Stimulated activated naive CD8-positive, alpha-beta T cell treated with anti-CD3 and anti-CD28 coated beads, Interleukin-15, Interleukin-2, amounts not matched to agents 100 U/mL and 50 U/mL, for 24 hours (primary cell): ENCODE data around the gene SPINK14.

Experiments used
- ATAC-seq: fragments of 150-1000 bp; cut with Tn5 transposase; one replicate; pipeline ENCODE4 v1.10.0; 2021
- DNase-seq: peaks from one replicate; pipeline ENCODE4 v3.0.0; 2021

The SPINK14 gene

GRCh38 chr5:148201151-148201550 lies 32.8 kb downstream of the SPINK14 start:
- ATAC-seq (no peak), DNase-seq (no peak)

- ATAC-seq (no peak), DNase-seq (no peak)
Observed at GRCh38 chr5:148202531-148203203, 34.3 kb downstream of the SPINK14 start, which contains the start of gene SPINK6. SPINK6 (plus strand) TSS chr5:148203042; CDS start chr5:148203097, 55 bp downstream.

DNA sequence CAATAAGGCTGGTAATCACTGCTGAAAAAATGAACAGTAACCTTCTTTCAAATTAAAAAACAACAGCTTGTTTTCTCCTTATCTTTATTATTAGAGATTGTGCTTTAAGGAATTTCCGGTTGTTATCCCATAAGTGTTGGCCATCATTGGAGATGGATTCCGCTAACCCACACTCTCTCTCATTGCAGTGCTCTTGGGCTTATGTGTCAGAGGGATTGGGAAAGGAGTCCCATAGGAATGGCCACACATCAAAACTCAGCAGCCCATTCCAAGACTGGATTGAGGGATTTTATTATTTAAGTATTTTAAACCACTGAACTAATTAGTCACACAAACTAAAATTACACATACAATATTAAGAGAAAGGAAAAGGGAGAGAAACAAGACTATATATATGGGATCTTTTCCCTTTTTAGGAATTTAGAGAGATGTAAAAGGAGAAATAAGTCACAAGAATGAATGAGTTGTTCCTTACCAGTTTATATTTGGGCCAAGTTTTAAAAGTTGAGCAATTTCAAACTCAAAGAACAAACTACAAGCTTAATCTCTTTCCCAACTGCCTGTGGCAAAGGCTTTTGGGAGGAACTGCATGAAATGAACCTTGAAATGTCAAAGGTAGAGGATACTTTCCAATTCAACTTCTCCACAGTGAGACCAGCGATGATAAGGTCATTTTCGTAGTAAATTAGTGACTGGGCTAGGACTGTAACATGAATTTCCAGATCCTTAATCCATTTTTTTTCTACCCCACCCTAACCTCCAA lies 36.9 kb downstream of the SPINK14 start:
- no peak for DNase-seq

GRCh38 chr5:148205865-148206264 lies 37.5 kb downstream of the SPINK14 start:
- no peak for DNase-seq
- no peak for ATAC-seq

More for the DNA sequence above, 36.9 kb downstream of the SPINK14 start:
- ATAC-seq: no peak

GRCh38 chr5:148206620-148207019 lies 38.3 kb downstream of the SPINK14 start:
- DNase-seq (no peak), ATAC-seq (no peak)

GRCh38 chr5:148208226-148208625 lies 39.9 kb downstream of the SPINK14 start:
- no peak for DNase-seq
- no peak for ATAC-seq

DNA sequence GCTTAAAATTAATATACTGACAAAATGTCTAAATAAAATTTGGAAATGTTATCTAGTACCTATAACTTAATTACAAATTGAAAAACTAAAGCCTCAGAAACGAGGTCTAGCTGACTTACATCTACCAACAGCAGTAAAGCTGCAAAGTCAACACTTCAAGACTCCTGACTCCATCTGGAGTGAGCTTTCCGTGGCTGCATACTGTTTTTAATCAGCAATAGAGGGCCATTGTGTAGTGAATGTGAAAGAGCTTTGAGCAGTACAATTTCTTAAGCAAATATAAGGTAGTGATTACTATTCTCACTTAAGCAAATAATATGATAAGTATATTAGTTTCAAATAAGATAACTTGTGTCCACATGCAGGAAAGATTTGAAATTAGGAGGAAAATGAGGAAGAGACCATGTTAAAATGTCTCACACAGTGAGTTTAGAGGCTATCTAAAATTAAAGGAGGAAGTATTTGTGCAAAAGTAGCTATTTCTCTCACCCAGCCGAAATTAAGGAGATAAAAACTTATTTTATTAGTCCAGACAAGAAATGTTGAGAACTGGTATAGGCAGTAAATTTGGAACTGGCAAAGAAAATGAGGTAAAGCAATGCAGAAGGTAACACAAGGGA lies 40.9 kb downstream of the SPINK14 start:
- DNase-seq (no peak), ATAC-seq (no peak)

- ATAC-seq: no peak
- no peak for DNase-seq
Observed at GRCh38 chr5:148214665-148215185, 46.4 kb downstream of the SPINK14 start.

GRCh38 chr5:148221508-148221907 lies 53.2 kb downstream of the SPINK14 start:
- no peak for ATAC-seq
- DNase-seq: no peak

DNA sequence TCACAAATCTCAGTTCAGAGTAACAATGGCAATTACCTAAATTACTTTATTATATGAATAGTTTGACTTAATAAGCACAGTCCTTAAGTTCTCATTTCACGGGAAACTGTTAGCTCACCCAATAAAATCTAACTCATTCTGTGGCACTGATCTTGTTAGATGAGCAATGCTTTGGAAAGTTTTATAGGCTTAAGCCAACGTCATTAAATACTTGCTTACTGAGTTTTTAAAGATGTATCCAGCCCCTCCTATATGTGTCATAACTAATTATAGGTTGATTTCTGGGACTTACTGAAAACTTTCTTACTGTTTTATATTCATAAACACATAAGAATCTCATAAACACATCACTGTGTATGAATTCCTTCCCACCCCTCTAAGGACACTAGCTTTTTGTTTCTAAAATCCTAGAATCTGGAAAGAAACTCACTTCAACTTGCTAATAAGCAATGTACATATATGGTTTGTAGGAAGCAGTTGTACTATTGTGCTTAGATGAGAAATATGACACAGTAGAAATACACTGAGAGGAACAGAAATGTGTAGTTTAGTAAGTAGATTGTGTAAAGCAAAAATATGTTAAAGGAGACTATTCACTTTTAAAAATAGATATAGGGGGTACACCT lies 55.9 kb downstream of the SPINK14 start:
- no peak for DNase-seq

More for the DNA sequence above, 55.9 kb downstream of the SPINK14 start:
- ATAC-seq: no peak
